WI38 (cell line): ENCODE results near the gene PLXNB2.

Experiments used
- H3K4me3 ChIP-seq: 2 replicates; pipeline ENCODE4 v1.5.1; 2011; ENCODE audit warnings: low read depth, mild to moderate bottlenecking, control low read depth, low read length
- CTCF ChIP-seq: IDR thresholded peaks from 2 replicates; pipeline ENCODE4 v1.5.1; 2012; ENCODE audit warnings: low read depth, mild to moderate bottlenecking, control low read depth, low read length

Gene PLXNB2

GRCh38 chr22:50286275-50286674, 21.2 kb downstream of the PLXNB2 start:
- TF ChIP-seq CTCF: no peak
- no peak overlapping the region for H3K4me3 ChIP-seq

- no peak for TF ChIP-seq CTCF
- H3K4me3 ChIP-seq: no peak overlapping the region
Measured at GRCh38 chr22:50285568-50286229, 21.7 kb downstream of the PLXNB2 start.

GRCh38 chr22:50284479-50284878, 23.0 kb downstream of the PLXNB2 start:
- TF ChIP-seq CTCF: no peak

GRCh38 chr22:50283821-50284220, 23.6 kb downstream of the PLXNB2 start:
- H3K4me3 ChIP-seq: no peak overlapping the region
- TF ChIP-seq CTCF: no peak

More at GRCh38 chr22:50284479-50284878, 23.0 kb downstream of the PLXNB2 start:
- H3K4me3 ChIP-seq: no peak overlapping the region

- TF ChIP-seq CTCF: no peak
- no peak overlapping the region for H3K4me3 ChIP-seq
Measured at GRCh38 chr22:50282361-50283155, 24.9 kb downstream of the PLXNB2 start.

- H3K4me3 ChIP-seq: no peak overlapping the region
- no peak for TF ChIP-seq CTCF
Measured at GRCh38 chr22:50281957-50282356, 25.5 kb downstream of the PLXNB2 start.

GRCh38 chr22:50281384-50281760, 26.1 kb downstream of the PLXNB2 start:
- TF ChIP-seq CTCF: no peak
- H3K4me3 ChIP-seq: no peak overlapping the region
